Erythroblast (primary cell): ENCODE measurements around the gene PGLYRP4.

Source experiments
- GATA1 ChIP-seq: IDR thresholded peaks from 2 replicates; pipeline ENCODE4 v1.6.1; 2011; ENCODE audit warnings: low read depth, mild to moderate bottlenecking, control low read depth, low read length, moderate library complexity
- POLR2A ChIP-seq: IDR thresholded peaks from 2 replicates; pipeline ENCODE4 v1.6.1; 2011; ENCODE audit warnings: mild to moderate bottlenecking, low read length

DNA sequence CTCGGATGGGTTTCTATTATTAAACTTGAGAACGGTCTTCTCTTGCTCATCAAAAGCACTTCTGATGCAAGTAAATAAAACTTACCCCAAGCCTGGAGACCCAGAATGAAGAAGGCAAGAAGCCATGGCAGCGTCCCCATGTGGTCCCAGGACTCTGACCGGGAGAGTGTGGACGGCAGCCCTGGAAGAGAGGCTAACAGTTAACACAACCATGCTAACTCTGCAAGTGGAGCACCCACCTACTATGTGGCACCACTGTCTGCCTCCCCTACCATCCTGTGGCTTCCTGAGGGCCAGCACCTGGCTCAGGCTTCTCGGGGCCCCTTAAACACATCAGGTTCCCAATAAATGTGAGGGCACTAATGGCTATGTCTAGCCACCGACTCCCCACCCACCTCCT lies 38.1 kb downstream of the PGLYRP4 start:
- TF ChIP-seq POLR2A (no peak), GATA1 (no peak)
